Upper lobe of left lung (tissue), 6 donors: ENCODE results near the gene ITGAD. TPM values are rescaled to one million over a fixed set of nuclear protein-coding genes. Genes with fewer than 3 reads are reported as not detected.
A peak's percentile ranks its signal among the peaks of the same experiment; 100 is the strongest.

Experiments used
- ATAC-seq, 2 donors: fragments of 200-7000 bp; cut with Tn5 transposase; one replicate each; pipeline ENCODE4 v1.9.1; 2022; ENCODE audit warnings: mild to moderate bottlenecking in 2 of 2, moderate library complexity in 2 of 2; ENCODE audit not compliant: low FRiP score in 2 of 2
- DNase-seq, 2 donors: peaks; one replicate each; pipeline ENCODE4 v3.0.0-alpha.2; 2019 to 2020
- H3K27ac ChIP-seq, 4 donors: fragments of 200-600 bp; sonication (generic); one replicate each; pipeline ENCODE4 v1.5.1; 2016 to 2019
- H3K27me3 ChIP-seq, 4 donors: fragments of 200-600 bp; sonication (generic); one replicate each; pipeline ENCODE4 v1.5.1; 2017 to 2019
- H3K36me3 ChIP-seq, 4 donors: fragments of 200-600 bp; sonication (generic); one replicate each; pipeline ENCODE4 v1.5.1; 2016 to 2019
- H3K4me1 ChIP-seq, 4 donors: fragments of 200-600 bp; sonication (generic); one replicate each; pipeline ENCODE4 v1.5.1; 2018 to 2019
- H3K4me3 ChIP-seq, 4 donors: fragments of 200-600 bp; sonication (generic); one replicate each; pipeline ENCODE4 v1.5.1; 2017 to 2019; ENCODE audit warnings: mild to moderate bottlenecking in 2 of 4, moderate library complexity in 1 of 4
- H3K9me3 ChIP-seq, 4 donors: fragments of 200-600 bp; sonication (generic); one replicate each; pipeline ENCODE4 v1.5.1; 2018 to 2019
- CTCF ChIP-seq, 6 experiments: fragments of 450-650 bp in 4 of 6; fragments of 200-600 bp in 2 of 6; sonication (generic) in 2 of 6; IDR thresholded peaks; one replicate each; pipeline ENCODE4 v1.5.1; 2016 to 2019; ENCODE audit warnings: antibody characterized with exemption in 6 of 6
- EP300 ChIP-seq, 4 donors: sonication (generic); formaldehyde crosslinking; IDR thresholded peaks; one replicate each; pipeline ENCODE4 v1.5.1; 2017; ENCODE audit warnings: antibody characterized with exemption in 4 of 4, control low read depth in 2 of 4
- POLR2A ChIP-seq, 4 donors: fragments of 450-650 bp; IDR thresholded peaks; one replicate each; pipeline ENCODE4 v1.5.1; 2016 to 2017; ENCODE audit warnings: antibody characterized with exemption in 4 of 4, mild to moderate bottlenecking in 2 of 4
- POLR2AphosphoS5 ChIP-seq, 2 donors: sonication (generic); formaldehyde crosslinking; IDR thresholded peaks; one replicate each; pipeline ENCODE4 v1.5.1; 2017; ENCODE audit warnings: antibody characterized with exemption in 2 of 2
- WGBS, 2 donors: methylation state at CpG; one replicate each; pipeline ENCODE4 v1.1.5; 2017 to 2018; 5-methylcytosine and 5-hydroxymethylcytosine counted together
- total RNA-seq, 6 donors: library from RNA; depleted of rRNA in 4 of 6; stranded (reverse); fragments of >200 nt in 4 of 6; gene quantifications; one replicate each; pipeline versions ENCODE4 v1.1.0 to v1.2.1, GENCODE V29; 2016 to 2021
- donor health status: DM: no; HTN: no; CAD: no; lungs with moderate emphysema.
- donor health status: DM: no; HTN: yes; CAD: no; lungs with severe emphysema.

Gene ITGAD
- total RNA-seq = under 1 TPM in 3 of 6 donors, not detected in 3; 0.15 to 0.69 (median 0.52) TPM

- no peak for ATAC-seq
- Histone ChIP-seq H3K4me1 (no peaks in the 10 kb centered on the region), H3K36me3 (no peaks in the 10 kb centered on the region), H3K27me3 (no peaks in the 10 kb centered on the region), H3K9me3 (no peaks in the 10 kb centered on the region), H3K4me3 (no peak within 1 kb of the TSS), H3K27ac (no peak within 1 kb of the TSS)
- 57 to 69% methylated on average over 5 of the region's 5 CpGs for WGBS, 2 donors
- TF ChIP-seq CTCF (IDR thresholded peaks at IDR 0.05) (no peak), POLR2AphosphoS5 (IDR thresholded peaks at IDR 0.05) (no peak), EP300 (IDR thresholded peaks at IDR 0.05) (no peak), POLR2A (IDR thresholded peaks at IDR 0.05) (no peak)
- DNase-seq = no peak
Measured at GRCh38 chr16:31393056-31393455, at the start of gene ITGAD. Gene ITGAD, plus strand, starts transcription at chr16:31393335. Its CDS starts 26 bp downstream, at chr16:31393361.

GRCh38 chr16:31344712-31345111, 48.4 kb upstream of the ITGAD start:
- H3K36me3 ChIP-seq = no peaks in the 10 kb centered on the region
- no peak for TF ChIP-seq POLR2A (IDR thresholded peaks at IDR 0.05)
- no peak for TF ChIP-seq EP300 (IDR thresholded peaks at IDR 0.05)
- TF ChIP-seq POLR2AphosphoS5 (IDR thresholded peaks at IDR 0.05) = no peak
- TF ChIP-seq CTCF (IDR thresholded peaks at IDR 0.05) = no peak
- ATAC-seq (no peak), DNase-seq (no peak)
- H3K4me1 ChIP-seq = no peaks in the 10 kb centered on the region
- 51 to 64% methylated on average over 9 of the region's 9 CpGs for WGBS, 2 donors
- no peak overlapping the region for H3K4me3 ChIP-seq
- H3K27ac ChIP-seq = no peak overlapping the region
- no peaks in the 10 kb centered on the region for H3K9me3 ChIP-seq
- no peaks in the 10 kb centered on the region for H3K27me3 ChIP-seq

- H3K27me3 ChIP-seq = no peaks in the 10 kb centered on the region
- H3K36me3 ChIP-seq = no peaks in the 10 kb centered on the region
- no peak overlapping the region for H3K4me3 ChIP-seq
- no peak overlapping the region for H3K27ac ChIP-seq
- DNase-seq = no peak
- 67 to 77% methylated on average over 5 of the region's 5 CpGs for WGBS, 2 donors
- no peak for ATAC-seq
- H3K4me1 ChIP-seq = no peaks in the 10 kb centered on the region
- TF ChIP-seq CTCF (IDR thresholded peaks at IDR 0.05) = no peak
- no peak for TF ChIP-seq POLR2AphosphoS5 (IDR thresholded peaks at IDR 0.05)
- TF ChIP-seq POLR2A (IDR thresholded peaks at IDR 0.05) = no peak
- TF ChIP-seq EP300 (IDR thresholded peaks at IDR 0.05) = no peak
- no peaks in the 10 kb centered on the region for H3K9me3 ChIP-seq
Measured at GRCh38 chr16:31347445-31347844, 45.7 kb upstream of the ITGAD start.

GRCh38 chr16:31348579-31348978, 44.6 kb upstream of the ITGAD start:
- H3K4me1 ChIP-seq = no peaks in the 10 kb centered on the region
- H3K4me3 ChIP-seq = no peak overlapping the region
- no peaks in the 10 kb centered on the region for H3K9me3 ChIP-seq
- H3K36me3 ChIP-seq = no peaks in the 10 kb centered on the region
- H3K27me3 ChIP-seq = no peaks in the 10 kb centered on the region
- DNase-seq (no peak), ATAC-seq (no peak)
- H3K27ac ChIP-seq = peak overlapping the region in 3 of 4 donors; percentile 5 to 30 (median 21)
- TF ChIP-seq EP300 (IDR thresholded peaks at IDR 0.05) = no peak
- no peak for TF ChIP-seq POLR2AphosphoS5 (IDR thresholded peaks at IDR 0.05)
- TF ChIP-seq CTCF (IDR thresholded peaks at IDR 0.05) = no peak
- 47 to 49% methylated on average over 3 of the region's 3 CpGs for WGBS, 2 donors

- Histone ChIP-seq H3K27me3 (no peaks in the 10 kb centered on the region), H3K4me3 (no peak overlapping the region), H3K9me3 (no peaks in the 10 kb centered on the region), H3K4me1 (no peaks in the 10 kb centered on the region), H3K36me3 (no peaks in the 10 kb centered on the region), H3K27ac (peak overlapping the region in 3 of 4 donors; percentile 85 to 90 (median 86))
- ATAC-seq = peak in 1 of 2 donors; percentile 48
- peak in 1 of 2 donors; percentile 75 for DNase-seq
- whole genome bisulfite sequencing, 2 donors = 75 to 82% methylated on average over 12 of the region's 12 CpGs
- peak in 1 of 4 donors; percentile 74 for TF ChIP-seq POLR2A (IDR thresholded peaks at IDR 0.05)
- TF ChIP-seq CTCF (IDR thresholded peaks at IDR 0.05) = no peak
- TF ChIP-seq POLR2AphosphoS5 (IDR thresholded peaks at IDR 0.05) = peak in 1 of 2 donors; percentile 45
- TF ChIP-seq EP300 (IDR thresholded peaks at IDR 0.05) = peak in 2 of 4 donors; percentile 47 to 51
Measured at GRCh38 chr16:31350275-31351005, 42.7 kb upstream of the ITGAD start.
